ENCODE measurements around the gene SRP9.

SRP9 gene

DNA sequence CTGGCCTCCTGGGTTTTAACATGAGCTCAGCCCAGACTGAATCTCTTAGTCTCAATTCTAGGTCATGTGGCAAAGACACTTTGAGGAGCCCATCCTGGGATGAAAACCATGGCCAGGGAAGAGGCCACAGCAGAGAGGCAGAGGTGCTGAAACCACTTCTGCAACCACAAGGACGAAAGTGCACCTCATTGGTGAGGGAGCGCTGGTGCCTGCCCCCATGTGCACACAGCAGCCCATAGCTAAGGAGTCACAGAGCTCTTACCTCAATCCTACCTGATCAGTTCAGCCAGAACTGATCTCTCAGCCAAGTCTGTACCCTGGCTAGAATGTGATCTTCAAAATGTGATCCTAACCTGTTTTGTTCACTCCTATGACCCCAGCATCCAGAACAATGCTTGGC is 32.9 kb upstream of the SRP9 start:
- Histone ChIP-seq H3K9me2 (replicated peaks; ENCODE audit: low read depth, low read length) (no peaks in the 10 kb centered on the region), H3K9ac (ENCODE audit: low read depth, low read length, poor library complexity, severe bottlenecking) (no peak overlapping the region)

DNA sequence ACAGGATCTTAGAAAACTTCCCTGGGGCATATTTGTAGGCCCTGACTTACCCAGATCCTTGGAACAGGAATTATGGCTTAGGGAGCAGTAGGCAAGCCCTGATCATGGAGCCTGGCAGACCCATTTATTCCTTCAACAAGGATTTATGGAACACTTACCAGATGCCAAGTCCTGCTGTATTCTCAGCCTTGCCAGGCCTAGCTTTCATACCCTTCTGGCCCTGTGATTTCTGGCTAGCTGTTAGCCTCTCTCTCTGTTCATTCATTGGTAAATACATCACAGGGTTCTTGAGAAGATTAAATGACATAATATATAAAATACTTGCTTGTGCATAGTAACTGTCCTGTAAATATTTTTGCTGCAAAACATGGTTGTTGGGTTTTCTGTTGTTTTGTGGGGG is 32.4 kb upstream of the SRP9 start:
- no peaks in the 10 kb centered on the region for H4K20me1 ChIP-seq (ENCODE audit: insufficient read depth, low read length, poor library complexity, severe bottlenecking)
- peaks cover 5% of the 10 kb centered on the region for H3K4me1 ChIP-seq (ENCODE audit: insufficient read depth, low read length, poor library complexity, severe bottlenecking)
- H3K27me3 ChIP-seq (ENCODE audit: insufficient read depth, low read length, poor library complexity, severe bottlenecking), result no peaks in the 10 kb centered on the region
- no peak overlapping the region for H2AFZ ChIP-seq (ENCODE audit: low read length)
- no peak overlapping the region for H3K9ac ChIP-seq (ENCODE audit: low read depth, low read length, poor library complexity, severe bottlenecking)
- H3K4me2 ChIP-seq (ENCODE audit: low read depth, low read length, poor library complexity, severe bottlenecking), result no peak overlapping the region
- H3K9me2 ChIP-seq (replicated peaks; ENCODE audit: low read depth, low read length), result no peaks in the 10 kb centered on the region
- H3K9me3 ChIP-seq (ENCODE audit: insufficient read depth, low read depth, low read length), result no peaks in the 10 kb centered on the region
- no peaks in the 10 kb centered on the region for H3K79me2 ChIP-seq (ENCODE audit: insufficient read depth, low read length)
- TF ChIP-seq, protein P1, sequence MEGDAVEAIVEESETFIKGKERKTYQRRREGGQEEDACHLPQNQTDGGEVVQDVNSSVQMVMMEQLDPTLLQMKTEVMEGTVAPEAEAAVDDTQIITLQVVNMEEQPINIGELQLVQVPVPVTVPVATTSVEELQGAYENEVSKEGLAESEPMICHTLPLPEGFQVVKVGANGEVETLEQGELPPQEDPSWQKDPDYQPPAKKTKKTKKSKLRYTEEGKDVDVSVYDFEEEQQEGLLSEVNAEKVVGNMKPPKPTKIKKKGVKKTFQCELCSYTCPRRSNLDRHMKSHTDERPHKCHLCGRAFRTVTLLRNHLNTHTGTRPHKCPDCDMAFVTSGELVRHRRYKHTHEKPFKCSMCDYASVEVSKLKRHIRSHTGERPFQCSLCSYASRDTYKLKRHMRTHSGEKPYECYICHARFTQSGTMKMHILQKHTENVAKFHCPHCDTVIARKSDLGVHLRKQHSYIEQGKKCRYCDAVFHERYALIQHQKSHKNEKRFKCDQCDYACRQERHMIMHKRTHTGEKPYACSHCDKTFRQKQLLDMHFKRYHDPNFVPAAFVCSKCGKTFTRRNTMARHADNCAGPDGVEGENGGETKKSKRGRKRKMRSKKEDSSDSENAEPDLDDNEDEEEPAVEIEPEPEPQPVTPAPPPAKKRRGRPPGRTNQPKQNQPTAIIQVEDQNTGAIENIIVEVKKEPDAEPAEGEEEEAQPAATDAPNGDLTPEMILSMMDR (conservative IDR thresholded peaks at IDR 0.05; ENCODE audit: low read length), result no peak
- no peak for TF ChIP-seq EZH2phosphoT487 (IDR thresholded peaks at IDR 0.05; ENCODE audit: borderline replicate concordance)
- H3K36me3 ChIP-seq (ENCODE audit: insufficient read depth, low read length), result no peaks in the 10 kb centered on the region
- H3K4me3 ChIP-seq (ENCODE audit: low read length, poor library complexity, severe bottlenecking), result no peak overlapping the region
- H3F3A ChIP-seq (ENCODE audit: low read depth), result no peaks in the 10 kb centered on the region

More for the DNA sequence above, 32.9 kb upstream of the SRP9 start:
- Histone ChIP-seq H3K79me2 (ENCODE audit: insufficient read depth, low read length) (no peaks in the 10 kb centered on the region), H3F3A (ENCODE audit: low read depth) (no peaks in the 10 kb centered on the region), H3K36me3 (ENCODE audit: insufficient read depth, low read length) (no peaks in the 10 kb centered on the region), H3K4me1 (ENCODE audit: insufficient read depth, low read length, poor library complexity, severe bottlenecking) (no peaks in the 10 kb centered on the region), H3K4me2 (ENCODE audit: low read depth, low read length, poor library complexity, severe bottlenecking) (no peak overlapping the region), H2AFZ (ENCODE audit: low read length) (no peak overlapping the region), H3K4me3 (ENCODE audit: low read length, poor library complexity, severe bottlenecking) (no peak overlapping the region), H3K27me3 (ENCODE audit: insufficient read depth, low read length, poor library complexity, severe bottlenecking) (no peaks in the 10 kb centered on the region), H4K20me1 (ENCODE audit: insufficient read depth, low read length, poor library complexity, severe bottlenecking) (no peaks in the 10 kb centered on the region), H3K9me3 (ENCODE audit: insufficient read depth, low read depth, low read length) (no peaks in the 10 kb centered on the region)
- TF ChIP-seq, protein P1 (conservative IDR thresholded peaks at IDR 0.05; ENCODE audit: low read length), result no peak
- TF ChIP-seq EZH2phosphoT487 (IDR thresholded peaks at IDR 0.05; ENCODE audit: borderline replicate concordance), result no peak

DNA sequence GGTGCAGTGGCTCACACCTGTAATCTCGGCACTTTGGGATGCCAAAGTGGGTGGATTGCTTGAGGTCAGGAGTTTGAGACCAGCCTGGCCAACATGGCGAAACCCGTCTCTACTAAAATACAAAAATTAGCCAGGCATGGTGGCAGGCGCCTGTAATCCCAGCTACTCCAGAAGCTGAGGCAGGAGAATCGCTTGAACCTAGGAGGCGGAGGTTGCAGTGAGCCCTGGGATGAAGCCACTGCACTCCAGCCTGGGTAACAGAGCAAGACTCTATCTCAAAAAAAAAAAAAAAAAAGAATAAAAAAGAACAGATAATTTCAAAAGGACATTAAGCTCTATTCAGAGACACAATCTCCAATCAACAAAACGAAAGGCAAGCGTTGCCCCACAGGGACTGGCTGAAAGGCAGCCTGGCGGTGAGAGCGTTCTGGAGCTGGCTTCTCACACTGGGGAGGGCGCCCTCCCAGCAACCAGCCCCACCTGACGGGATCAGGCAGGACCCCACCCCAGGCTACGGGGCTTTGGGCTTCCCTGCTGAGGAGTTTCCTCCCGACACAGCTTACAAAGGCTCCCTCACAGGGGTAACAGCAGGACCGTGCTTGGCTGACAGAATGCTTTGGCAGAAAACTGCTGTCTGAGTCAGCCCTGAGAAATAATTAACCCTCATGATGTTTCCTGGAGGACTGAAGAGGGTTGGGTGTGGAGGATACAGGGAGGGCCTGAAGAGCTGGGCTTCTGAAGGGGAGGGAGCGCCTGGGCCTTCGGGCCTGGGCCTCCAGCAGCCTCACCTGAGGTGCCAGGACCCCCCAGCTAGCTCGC is 31.1 kb upstream of the SRP9 start:
- no peaks in the 10 kb centered on the region for H3K9me2 ChIP-seq (replicated peaks; ENCODE audit: low read depth, low read length)
- H3K9ac ChIP-seq (ENCODE audit: low read depth, low read length, poor library complexity, severe bottlenecking), result no peak overlapping the region
- H2AFZ ChIP-seq (ENCODE audit: low read length), result no peak overlapping the region
- H3K27me3 ChIP-seq (ENCODE audit: insufficient read depth, low read length, poor library complexity, severe bottlenecking), result no peaks in the 10 kb centered on the region
- no peak for TF ChIP-seq EZH2phosphoT487 (IDR thresholded peaks at IDR 0.05; ENCODE audit: borderline replicate concordance)
- TF ChIP-seq, protein P1 (conservative IDR thresholded peaks at IDR 0.05; ENCODE audit: low read length), result no peak
- H3K9me3 ChIP-seq (ENCODE audit: insufficient read depth, low read depth, low read length), result no peaks in the 10 kb centered on the region
- no peak overlapping the region for H3K4me3 ChIP-seq (ENCODE audit: low read length, poor library complexity, severe bottlenecking)
- H3K79me2 ChIP-seq (ENCODE audit: insufficient read depth, low read length), result no peaks in the 10 kb centered on the region
- no peaks in the 10 kb centered on the region for H3F3A ChIP-seq (ENCODE audit: low read depth)
- no peak overlapping the region for H3K4me2 ChIP-seq (ENCODE audit: low read depth, low read length, poor library complexity, severe bottlenecking)
- no peaks in the 10 kb centered on the region for H3K36me3 ChIP-seq (ENCODE audit: insufficient read depth, low read length)
- H3K4me1 ChIP-seq (ENCODE audit: insufficient read depth, low read length, poor library complexity, severe bottlenecking), result peaks cover 12% of the 10 kb centered on the region
- no peaks in the 10 kb centered on the region for H4K20me1 ChIP-seq (ENCODE audit: insufficient read depth, low read length, poor library complexity, severe bottlenecking)
